SKM-1 (cell line): ENCODE results near the gene CENPX.

Experiments
- DNase-seq: peaks from one replicate; lab custom pipeline; 2025; ENCODE audit not compliant: unreplicated experiment; lab: John Stamatoyannopoulos, UW

CENPX gene

GRCh38 chr17:81999976-82000802, 22.5 kb downstream of the CENPX start:
- no peak for DNase-seq

GRCh38 chr17:81999587-81999975, 23.1 kb downstream of the CENPX start:
- no peak for DNase-seq

- DNase-seq, result no peak
These were observed 23.8 kb downstream of the CENPX start for GRCh38 chr17:81998691-81999438.

DNA sequence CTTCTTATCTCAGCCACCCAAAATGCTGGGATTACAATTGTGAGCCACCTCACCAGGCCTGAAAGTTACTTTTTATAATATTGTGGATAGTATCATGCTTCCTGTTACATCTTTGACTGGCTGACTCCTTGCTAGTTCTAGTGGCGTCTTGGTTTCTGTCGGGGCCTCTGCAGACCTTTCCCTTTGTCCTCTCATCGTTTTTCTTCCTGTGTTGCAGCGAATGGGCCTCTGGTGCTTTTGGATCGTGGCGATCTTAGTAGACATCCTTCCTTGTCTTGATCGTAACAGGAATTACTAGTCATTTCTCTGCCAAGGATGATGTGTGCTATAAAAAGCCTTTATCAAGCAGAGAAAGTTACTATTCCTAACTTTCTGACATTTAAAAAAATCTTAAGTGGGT, 24.5 kb downstream of the CENPX start:
- DNase-seq, result no peak

- DNase-seq, result no peak
These were observed 25.8 kb downstream of the CENPX start for GRCh38 chr17:81996757-81997441.

GRCh38 chr17:81996232-81996756, 26.4 kb downstream of the CENPX start:
- DNase-seq, result no peak

GRCh38 chr17:81995463-81996231, 27.0 kb downstream of the CENPX start:
- DNase-seq, result no peak

- DNase-seq, result no peak
These were observed 27.9 kb downstream of the CENPX start for GRCh38 chr17:81994593-81995462.

DNA sequence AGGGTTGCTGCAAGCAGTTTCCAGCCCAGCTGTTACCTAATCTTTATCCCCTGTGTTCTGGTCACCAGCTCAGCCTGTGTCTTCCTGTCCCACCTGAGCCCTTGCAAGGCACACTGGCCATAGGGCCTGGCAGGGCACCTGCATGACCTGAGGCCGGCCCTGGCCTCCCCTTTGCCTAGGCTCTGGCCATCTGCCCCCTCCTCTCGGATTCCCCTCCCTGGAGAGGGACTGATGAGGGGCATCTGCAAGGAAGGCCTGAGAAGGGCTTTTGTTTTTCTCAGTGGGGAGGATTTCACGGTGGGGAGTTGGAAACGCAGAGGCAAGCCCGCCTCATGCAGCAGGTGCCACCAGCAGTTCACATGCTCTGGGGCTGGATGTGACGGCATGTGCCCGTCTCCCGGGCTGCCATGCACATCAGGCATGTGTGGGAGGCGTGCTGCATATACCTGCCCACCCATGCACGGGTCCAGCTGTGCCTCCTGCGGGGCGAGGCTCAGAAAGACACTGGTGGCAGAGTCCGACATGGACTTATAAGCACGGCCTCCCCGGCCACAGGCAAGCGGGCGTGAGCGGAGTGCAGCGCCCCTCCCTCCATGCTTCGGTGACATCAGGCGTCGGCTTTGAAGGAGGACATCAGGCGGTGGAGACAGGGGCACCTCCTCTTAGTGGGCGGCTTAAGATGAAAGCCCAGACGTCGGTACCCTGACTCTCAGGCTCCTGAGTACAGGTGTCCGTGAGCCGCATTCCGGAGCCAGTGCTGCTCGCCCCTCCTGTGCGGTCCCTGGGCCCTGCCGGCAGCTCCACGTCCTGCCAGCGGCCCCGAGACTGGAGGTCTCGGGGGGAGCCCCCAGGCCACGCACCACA, 28.7 kb downstream of the CENPX start:
- DNase-seq, result no peak

- DNase-seq, result no peak
These were observed 30.2 kb downstream of the CENPX start for GRCh38 chr17:81992306-81993102.

DNA sequence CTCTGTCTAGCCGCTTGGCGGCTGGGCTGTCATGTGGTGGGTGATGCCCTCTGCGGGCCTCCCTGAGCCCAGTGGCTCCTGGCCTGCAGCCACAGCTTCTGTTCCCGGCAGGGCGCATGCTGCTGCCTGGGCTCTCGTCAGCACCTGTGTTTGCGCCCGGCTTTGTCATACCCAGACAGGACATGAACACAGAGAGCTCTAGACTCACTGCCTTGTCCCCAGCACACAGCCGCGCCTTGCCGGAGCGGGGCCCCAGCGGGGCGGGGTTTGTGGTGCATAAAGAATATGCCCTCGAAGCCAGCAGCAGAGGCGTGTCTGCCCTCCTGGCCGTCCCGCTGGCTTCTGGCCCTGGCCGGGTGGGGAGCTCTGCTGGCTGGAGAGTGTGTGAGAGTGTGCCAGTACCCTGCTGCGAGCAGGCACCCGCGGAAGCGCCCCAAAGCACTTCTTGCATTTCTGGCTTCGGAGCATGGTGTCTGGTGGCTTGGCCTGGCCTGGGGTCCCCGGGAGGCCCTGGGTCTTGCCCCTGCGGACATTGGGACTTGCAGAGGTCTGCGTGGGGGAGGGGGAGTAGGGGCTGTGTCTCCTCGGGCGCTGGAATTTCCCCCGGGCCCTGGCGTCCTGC, 30.9 kb downstream of the CENPX start:
- DNase-seq, result no peak

GRCh38 chr17:81990836-81991683, 31.6 kb downstream of the CENPX start:
- no peak for DNase-seq

GRCh38 chr17:81987161-81987770, 35.4 kb downstream of the CENPX start:
- no peak for DNase-seq

GRCh38 chr17:81986606-81987005, 36.1 kb downstream of the CENPX start:
- DNase-seq, result no peak

DNA sequence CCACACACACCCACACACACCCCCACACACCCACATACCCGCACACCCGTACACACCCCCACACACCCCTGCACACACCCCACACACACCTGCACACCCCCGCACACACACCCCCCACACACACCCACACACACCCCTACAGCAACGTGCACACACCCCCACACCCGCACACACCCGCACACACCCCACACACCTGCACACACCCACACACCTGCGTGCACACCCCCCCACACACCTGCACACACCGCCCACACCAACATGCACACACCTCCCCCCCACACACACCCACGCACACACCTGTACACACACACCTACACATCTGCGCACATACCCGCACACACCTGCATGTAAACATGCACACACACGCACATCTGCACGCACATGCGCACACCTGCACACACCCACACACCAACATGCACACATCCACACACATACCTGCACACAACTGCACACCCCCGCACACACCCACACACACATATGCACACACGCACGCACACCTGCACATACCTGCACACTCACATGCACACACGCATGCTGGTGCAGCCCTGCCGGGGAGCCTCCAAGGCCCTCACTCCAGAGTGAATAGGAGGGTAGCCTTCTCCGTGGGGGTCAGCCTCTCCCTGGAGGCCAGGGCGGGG, 37.8 kb downstream of the CENPX start:
- no peak for DNase-seq
